Coronary artery (tissue), 2 donors: ENCODE results near the gene SFT2D2.

ENCODE experiments used
- DNase-seq: peaks from one replicate; pipeline ENCODE4 v3.0.0-alpha.2; 2017; ENCODE audit warnings: low spot score
- H3K27ac ChIP-seq, 2 donors: fragments of 200-600 bp; sonication (generic); one replicate each; pipeline ENCODE4 v1.5.1; 2016 to 2019
- H3K4me3 ChIP-seq: fragments of 200-600 bp; sonication (generic); 2 replicates; pipeline ENCODE4 v1.5.1; 2016; ENCODE audit warnings: mild to moderate bottlenecking, moderate library complexity
- CTCF ChIP-seq: fragments of 200-600 bp; sonication (generic); IDR thresholded peaks from one replicate; pipeline ENCODE4 v1.5.1; 2019; ENCODE audit warnings: antibody characterized with exemption

The SFT2D2 gene

GRCh38 chr1:168235937-168236336 is 10.1 kb downstream of the SFT2D2 start:
- Histone ChIP-seq H3K4me3 (no peak overlapping the region), H3K27ac (peak overlapping the region in 1 of 2 donors; percentile 51)
- TF ChIP-seq CTCF = no peak
- no peak for DNase-seq

- DNase-seq = no peak
- H3K27ac ChIP-seq = no peak overlapping the region
Measured at GRCh38 chr1:168236836-168237611, 11.2 kb downstream of the SFT2D2 start.

GRCh38 chr1:168243198-168243597 is 17.4 kb downstream of the SFT2D2 start:
- H3K27ac ChIP-seq = peak overlapping the region; percentile 21 to 68
- DNase-seq = no peak
- H3K4me3 ChIP-seq = no peak overlapping the region
- TF ChIP-seq CTCF = no peak

More at GRCh38 chr1:168236836-168237611, 11.2 kb downstream of the SFT2D2 start:
- H3K4me3 ChIP-seq = no peak overlapping the region
- no peak for TF ChIP-seq CTCF

GRCh38 chr1:168243636-168244212 is 17.9 kb downstream of the SFT2D2 start:
- TF ChIP-seq CTCF = no peak
- H3K4me3 ChIP-seq = no peak overlapping the region
- H3K27ac ChIP-seq = peak overlapping the region; percentile 21 to 68
- no peak for DNase-seq

GRCh38 chr1:168245042-168245441 is 19.2 kb downstream of the SFT2D2 start:
- DNase-seq = no peak
- Histone ChIP-seq H3K4me3 (no peak overlapping the region), H3K27ac (no peak overlapping the region)
- no peak for TF ChIP-seq CTCF

GRCh38 chr1:168246506-168246905 is 20.7 kb downstream of the SFT2D2 start:
- TF ChIP-seq CTCF = no peak
- no peak for DNase-seq
- H3K27ac ChIP-seq = peak overlapping the region in 1 of 2 donors; percentile 23
- H3K4me3 ChIP-seq = no peak overlapping the region

GRCh38 chr1:168252204-168252733 is 26.5 kb downstream of the SFT2D2 start:
- no peak for DNase-seq
- no peak overlapping the region for H3K27ac ChIP-seq
- no peak overlapping the region for H3K4me3 ChIP-seq
- no peak for TF ChIP-seq CTCF
